HCT116 (cell line): ENCODE data around the gene PSTPIP2.

Experiments
- ATF3 ChIP-seq: IDR thresholded peaks from 2 replicates; pipeline ENCODE4 v1.6.1; 2012
- CTCF ChIP-seq, 3 experiments: fragments of 200-600 bp in 1 of 3; sonication (generic) in 1 of 3; IDR thresholded peaks in 2 of 3; conservative IDR thresholded peaks in 1 of 3; 2 replicates each; pipeline ENCODE4 v1.5.1; 2012 to 2017; ENCODE audit warnings: low read depth in 2 of 3, low read length in 2 of 3, antibody characterized with exemption in 1 of 3, borderline replicate concordance in 1 of 3, control low read depth in 1 of 3, mild to moderate bottlenecking in 1 of 3, mixed read lengths in 1 of 3, mixed run types in 1 of 3, moderate library complexity in 1 of 3; ENCODE audit not compliant: insufficient read depth in 1 of 3
- MAX ChIP-seq: IDR thresholded peaks from 2 replicates; pipeline ENCODE4 v1.6.1; 2012
- POLR2AphosphoS5 ChIP-seq: IDR thresholded peaks from 2 replicates; pipeline ENCODE4 v1.6.1; 2011; ENCODE audit warnings: mild to moderate bottlenecking, low read depth, low read length, moderate library complexity
- RAD21 ChIP-seq: IDR thresholded peaks from 2 replicates; pipeline ENCODE4 v1.6.1; 2012; ENCODE audit warnings: low read depth, mild to moderate bottlenecking
- REST ChIP-seq: IDR thresholded peaks from 2 replicates; pipeline ENCODE4 v1.6.1; 2012; ENCODE audit warnings: low read depth
- SRF ChIP-seq: IDR thresholded peaks from 2 replicates; pipeline ENCODE4 v1.6.1; 2012; ENCODE audit warnings: low read depth
- TCF7L2 ChIP-seq: IDR thresholded peaks from 2 replicates; pipeline ENCODE4 v1.7.0; 2011; ENCODE audit warnings: borderline replicate concordance, inconsistent platforms; ENCODE audit not compliant: insufficient read depth, insufficient read length; ENCODE audit errors: extremely low read depth
- YY1 ChIP-seq: IDR thresholded peaks from 2 replicates; pipeline ENCODE4 v1.6.1; 2011; ENCODE audit warnings: low read length, low read depth, moderate library complexity, mild to moderate bottlenecking; ENCODE audit not compliant: insufficient replicate concordance; ENCODE audit errors: extremely low read depth

GRCh38 chr18:46110406-46110805, 38.3 kb upstream of the PSTPIP2 start:
- TF ChIP-seq RAD21 (no peak), ATF3 (no peak), SRF (no peak), CTCF (IDR thresholded peaks at IDR 0.05 in 2 of 3, conservative IDR thresholded peaks at IDR 0.05 in 1 of 3; ENCODE audit: borderline replicate concordance in 1 of 3, insufficient read depth in 1 of 3, low read depth in 2 of 3, low read length in 2 of 3) (no peak), MAX (no peak), YY1 (no peak), POLR2AphosphoS5 (no peak), REST (no peak), TCF7L2 (no peak)
